HG03520 (cell line): ENCODE results near the gene CENATAC.
"Not testable (repeated sequence)": the region's sequence is repeated elsewhere in the genome, so short reads cannot be mapped to it uniquely, and the experiment has no call there.

Source experiments
- ATAC-seq: cut with Tn5 transposase; IDR thresholded peaks from one replicate; pipeline ENCODE4 v1.9.1; 2021; ENCODE audit warnings: mild to moderate bottlenecking, moderate library complexity; ENCODE audit not compliant: unreplicated experiment

The CENATAC gene

DNA sequence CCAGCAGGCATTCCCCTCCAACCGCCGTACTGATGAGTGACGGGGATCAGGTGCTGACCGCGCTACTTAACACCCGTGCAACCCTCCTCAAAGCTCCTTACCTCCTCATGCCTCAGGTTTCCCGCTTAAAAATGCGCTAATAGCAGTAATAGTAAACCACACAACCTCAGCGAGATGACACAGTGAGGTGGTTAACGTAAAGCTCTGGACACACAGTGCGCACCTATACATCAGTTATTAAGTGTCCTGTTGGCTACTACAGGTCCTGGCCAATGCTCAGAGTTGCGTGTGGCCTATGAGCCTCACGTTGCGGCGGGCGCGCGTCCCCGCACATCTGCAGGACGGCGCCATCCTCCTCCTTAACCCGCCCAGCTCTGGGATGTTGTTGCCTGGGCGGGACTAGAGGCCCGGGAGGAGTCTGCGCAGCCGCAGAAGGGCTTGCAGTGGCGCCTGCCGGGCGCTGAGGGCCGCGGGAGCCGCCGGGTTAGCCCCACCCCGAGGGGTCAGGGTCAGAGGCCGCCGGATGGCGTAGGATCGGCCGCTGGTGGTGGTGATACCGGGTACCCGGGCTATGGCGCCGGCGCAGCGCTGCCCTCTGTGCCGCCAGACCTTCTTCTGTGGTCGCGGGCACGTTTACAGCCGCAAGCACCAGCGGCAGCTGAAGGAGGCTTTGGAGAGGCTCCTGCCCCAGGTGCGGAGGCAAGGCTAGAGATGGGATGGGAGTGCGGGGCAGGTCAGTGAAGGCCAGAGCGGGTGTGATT is at the start of gene CENATAC:
Gene CENATAC, plus strand, starts transcription at position 512 of the 761 bp plus-strand sequence. Its CDS starts 60 bp downstream, at position 572.
- peak; percentile 88 for ATAC-seq

DNA sequence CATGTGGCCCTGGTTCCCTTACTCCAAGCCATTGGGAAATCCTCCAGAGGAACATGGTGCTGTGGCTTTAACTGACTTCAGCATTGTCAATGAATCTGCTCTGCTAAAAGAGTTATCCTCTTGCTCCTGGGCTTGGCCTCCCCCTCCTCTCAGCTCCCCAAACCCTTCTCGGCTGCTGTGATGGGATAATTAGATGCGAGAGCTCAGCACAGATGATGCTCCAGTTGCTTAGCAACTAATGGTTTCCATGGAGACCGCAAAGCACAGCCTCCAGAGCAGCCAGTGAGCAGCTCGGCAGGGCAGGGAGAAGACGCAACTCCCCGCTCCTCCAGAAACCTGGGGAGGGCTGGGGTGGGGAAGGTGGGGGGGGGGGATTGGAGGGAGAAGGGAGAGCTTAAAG is 44.7 kb upstream of the CENATAC start:
- ATAC-seq, result no peak

DNA sequence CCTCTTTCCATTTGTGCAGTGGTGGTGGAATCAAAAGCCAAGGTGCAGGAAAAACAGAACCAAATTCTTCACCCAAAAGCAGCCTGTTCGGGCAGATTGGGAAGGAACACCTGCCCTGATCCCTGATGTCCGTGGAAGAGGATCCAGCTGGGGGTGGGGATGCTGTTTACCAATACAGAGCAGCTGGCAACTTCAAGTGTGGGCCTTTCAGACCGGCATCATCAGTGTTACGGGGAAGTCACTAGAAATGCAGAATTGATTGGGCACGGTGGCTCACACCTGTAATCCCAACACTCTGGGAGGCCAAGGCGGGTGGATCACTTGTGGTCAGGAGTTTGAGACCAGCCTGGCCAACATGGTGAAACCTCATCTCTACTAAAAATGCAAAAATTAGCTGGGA is 44.0 kb upstream of the CENATAC start:
- ATAC-seq, result not testable (repeated sequence)

GRCh38 chr11:118956094-118956846 is 41.7 kb upstream of the CENATAC start, which contains the start of gene UPK2:
Gene UPK2, plus strand, starts transcription at chr11:118956298. Its CDS starts 53 bp downstream, at chr11:118956351.
- peak; percentile 53 for ATAC-seq

DNA sequence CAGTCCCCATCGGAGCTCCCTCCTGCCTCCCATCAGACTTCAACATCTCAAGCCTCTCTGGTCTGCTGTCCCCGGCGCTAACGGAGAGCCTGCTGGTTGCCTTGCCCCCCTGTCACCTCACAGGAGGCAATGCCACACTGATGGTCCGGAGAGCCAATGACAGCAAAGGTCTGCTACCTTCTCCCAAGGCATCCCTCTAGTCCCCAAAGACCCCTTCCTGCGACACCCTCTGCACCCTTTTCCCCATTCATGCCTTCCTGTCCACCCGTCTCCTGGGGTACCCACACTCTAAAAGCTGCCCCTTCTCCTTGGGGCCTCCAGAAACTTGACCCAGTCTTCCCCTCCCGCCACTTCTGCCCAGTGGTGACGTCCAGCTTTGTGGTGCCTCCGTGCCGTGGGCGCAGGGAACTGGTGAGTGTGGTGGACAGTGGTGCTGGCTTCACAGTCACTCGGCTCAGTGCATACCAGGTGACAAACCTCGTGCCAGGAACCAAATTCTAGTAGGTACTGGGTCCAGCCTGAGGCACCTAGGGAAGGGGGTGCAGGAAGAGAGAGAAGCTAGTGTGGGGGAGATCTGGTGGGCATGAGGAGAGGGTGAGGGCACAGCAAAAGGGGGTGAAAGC is 41.0 kb upstream of the CENATAC start:
- no peak for ATAC-seq

GRCh38 chr11:118957549-118957948 is 40.4 kb upstream of the CENATAC start:
- ATAC-seq, result no peak

- no peak for ATAC-seq
Observed at GRCh38 chr11:118957968-118958367, 40.0 kb upstream of the CENATAC start.

DNA sequence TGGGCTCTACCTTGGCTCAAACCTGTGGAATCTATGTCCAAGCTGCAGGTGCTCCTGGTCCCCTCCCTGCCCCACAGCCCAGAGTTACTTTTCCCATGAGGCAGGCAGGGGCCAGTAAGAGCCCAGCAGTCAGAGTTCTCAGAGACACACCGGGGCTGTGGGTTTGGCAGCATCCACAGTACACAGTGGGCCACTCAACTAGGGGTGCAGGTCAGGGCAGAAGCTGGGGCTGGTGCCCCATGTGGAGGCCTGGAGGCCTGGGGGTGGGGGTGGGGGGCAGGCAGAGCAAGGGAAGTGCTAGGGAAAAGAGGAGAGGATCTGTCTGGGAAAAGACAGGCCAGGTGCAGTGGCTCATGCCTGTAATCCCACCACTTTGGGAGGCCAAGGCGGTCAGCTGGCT is 39.4 kb upstream of the CENATAC start:
- ATAC-seq, result no peak

DNA sequence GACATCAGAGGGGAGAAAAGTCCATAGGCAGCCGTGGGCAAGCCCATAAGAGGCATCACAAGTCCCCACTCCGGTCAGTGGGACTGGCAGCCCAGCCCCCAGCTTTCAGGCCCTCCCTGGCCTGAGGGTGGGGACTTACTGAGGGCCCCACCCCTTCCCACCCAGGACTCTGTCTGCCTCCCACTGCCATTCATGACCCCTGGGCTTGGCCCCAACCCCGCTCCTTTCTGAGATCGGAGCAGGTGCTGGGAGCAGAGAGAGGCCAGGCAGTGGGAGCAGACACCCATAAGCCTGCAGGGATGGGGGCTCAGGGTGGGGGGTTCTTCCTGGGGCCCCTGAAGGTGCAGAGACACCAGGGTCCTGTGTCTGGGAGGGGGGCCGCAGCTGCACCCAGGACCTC is 36.7 kb upstream of the CENATAC start:
- ATAC-seq, result no peak

GRCh38 chr11:118961591-118961990 is 36.3 kb upstream of the CENATAC start:
- ATAC-seq, result no peak

- ATAC-seq, result not testable (repeated sequence)
Observed at GRCh38 chr11:118969508-118969907, 28.4 kb upstream of the CENATAC start.

- ATAC-seq, result no peak
Observed at GRCh38 chr11:118971646-118972045, 26.3 kb upstream of the CENATAC start, which contains the start of gene FOXR1. Gene FOXR1, plus strand, starts transcription at chr11:118971761. Its CDS starts 171 bp downstream, at chr11:118971932.

DNA sequence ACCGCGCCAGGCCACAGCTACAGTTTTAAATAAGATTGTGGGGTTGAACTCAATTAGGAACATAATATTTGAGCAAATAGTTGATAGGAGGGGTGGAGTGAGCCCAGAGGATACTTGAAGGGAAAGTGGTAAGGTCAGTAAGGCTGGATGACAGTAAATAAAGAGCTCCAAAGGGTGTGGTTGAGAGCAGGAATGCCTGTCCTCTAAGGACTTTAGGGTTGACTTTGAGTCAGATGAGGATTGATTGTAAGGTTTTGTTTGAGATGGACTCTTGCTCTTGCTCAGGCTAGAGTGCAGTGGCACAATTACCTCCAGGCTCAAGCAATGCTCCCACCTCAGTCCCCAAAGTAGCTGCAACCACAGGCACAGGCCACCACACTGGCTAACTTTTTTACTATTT is 24.0 kb upstream of the CENATAC start:
- ATAC-seq, result no peak

- ATAC-seq, result no peak
Observed at GRCh38 chr11:118975771-118976709, 21.9 kb upstream of the CENATAC start.

DNA sequence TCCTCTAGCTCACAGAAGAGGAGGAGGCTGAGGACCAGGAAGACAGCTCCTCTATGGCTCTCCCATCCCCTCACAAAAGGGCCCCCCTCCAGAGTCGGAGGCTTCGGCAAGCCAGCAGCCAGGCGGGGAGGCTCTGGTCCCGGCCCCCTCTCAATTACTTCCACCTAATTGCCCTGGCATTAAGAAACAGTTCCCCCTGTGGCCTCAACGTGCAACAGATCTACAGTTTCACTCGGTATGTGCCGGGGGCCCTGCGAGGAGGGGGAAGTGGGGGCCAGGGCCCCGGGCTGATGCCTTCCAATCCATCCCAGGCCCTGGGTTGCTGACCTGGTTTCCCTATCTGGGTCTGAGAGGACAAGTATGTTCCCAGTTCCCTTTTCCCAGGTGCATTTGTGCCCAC is 18.5 kb upstream of the CENATAC start:
- ATAC-seq, result no peak

GRCh38 chr11:118980191-118980881 is 17.6 kb upstream of the CENATAC start:
- ATAC-seq, result no peak

GRCh38 chr11:118984337-118984736 is 13.6 kb upstream of the CENATAC start:
- ATAC-seq, result not testable (repeated sequence)

GRCh38 chr11:118984825-118985224 is 13.1 kb upstream of the CENATAC start:
- no peak for ATAC-seq

DNA sequence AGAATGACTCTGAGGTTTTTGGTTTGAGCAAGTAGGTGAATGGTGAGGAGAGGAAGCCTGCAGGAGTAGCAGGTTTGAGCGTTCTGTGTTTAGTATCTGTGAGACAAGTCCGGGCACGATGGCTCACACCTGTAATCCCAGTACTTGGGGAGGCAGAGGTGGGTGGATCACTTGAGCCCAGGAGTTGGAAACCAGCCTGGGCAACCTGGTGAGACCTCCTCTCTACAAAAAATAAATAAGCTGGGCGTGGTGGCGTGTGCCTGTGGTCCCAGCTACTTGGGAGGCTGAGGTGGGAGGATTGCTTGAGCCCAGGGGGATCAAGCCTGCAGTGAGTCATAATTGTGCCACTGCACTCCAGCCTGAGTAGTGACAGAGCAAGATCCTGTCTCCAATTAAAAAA is 9.7 kb upstream of the CENATAC start:
- ATAC-seq, result no peak
